HepG2 (cell line): Measurements from ENCODE around the gene PLEKHA6. TPM values are rescaled to one million over a fixed set of nuclear protein-coding genes. Genes with fewer than 3 reads are reported as not detected.

ENCODE experiments used
- CENPX ChIP-seq: sonication (generic); formaldehyde crosslinking; IDR thresholded peaks from 2 replicates; pipeline ENCODE4 v1.9.0; 2021; ENCODE audit warnings: mild to moderate bottlenecking, missing genetic modification reagents, moderate library complexity
- HNF4G ChIP-seq, 2 experiments: sonication (generic) in 1 of 2; formaldehyde crosslinking in 1 of 2; IDR thresholded peaks; 2 replicates each; pipeline versions ENCODE4 v1.4.0 to v1.6.1; 2011 to 2020; ENCODE audit warnings: borderline replicate concordance in 2 of 2, low read depth in 2 of 2, mild to moderate bottlenecking in 2 of 2, low read length in 1 of 2, missing genetic modification reagents in 1 of 2, moderate library complexity in 1 of 2
- IRF2 ChIP-seq: IDR thresholded peaks from 2 replicates; pipeline ENCODE4 v1.6.1; 2018; ENCODE audit warnings: missing genetic modification reagents, missing compliant biosample characterization
- JUNB ChIP-seq: sonication (generic); formaldehyde crosslinking; IDR thresholded peaks from 2 replicates; pipeline ENCODE4 v1.8.0; 2022; ENCODE audit warnings: missing genetic modification reagents, mild to moderate bottlenecking, borderline replicate concordance
- MIER3 ChIP-seq: IDR thresholded peaks from 2 replicates; pipeline ENCODE4 v1.6.1; 2016; ENCODE audit warnings: missing compliant biosample characterization, borderline replicate concordance
- MTA3 ChIP-seq: sonication (generic); formaldehyde crosslinking; IDR thresholded peaks from 2 replicates; pipeline ENCODE4 v1.4.0; 2020; ENCODE audit warnings: missing genetic modification reagents
- MXD4 ChIP-seq: IDR thresholded peaks from 2 replicates; pipeline ENCODE4 v1.6.1; 2016; ENCODE audit warnings: mild to moderate bottlenecking, missing biosample characterization, missing genetic modification reagents
- TOE1 ChIP-seq: sonication (generic); formaldehyde crosslinking; IDR thresholded peaks from 2 replicates; pipeline ENCODE4 v1.4.0; 2020; ENCODE audit warnings: mild to moderate bottlenecking, missing genetic modification reagents
- YY1 ChIP-seq: IDR thresholded peaks from 2 replicates; pipeline ENCODE4 v1.6.1; 2011; ENCODE audit warnings: low read length, low read depth, moderate library complexity, mild to moderate bottlenecking; ENCODE audit not compliant: insufficient read depth, insufficient replicate concordance
- ZNF737 ChIP-seq: sonication (generic); formaldehyde crosslinking; IDR thresholded peaks from 2 replicates; pipeline ENCODE4 v1.5.0; 2020; ENCODE audit warnings: missing genetic modification reagents, mild to moderate bottlenecking, borderline replicate concordance
- ZNF747 ChIP-seq: sonication (generic); formaldehyde crosslinking; IDR thresholded peaks from 2 replicates; pipeline ENCODE4 v1.8.1; 2023; ENCODE audit warnings: missing genetic modification reagents, mild to moderate bottlenecking, borderline replicate concordance
- polyA plus RNA-seq, 8 experiments: library from polyadenylated mRNA; depleted of rRNA in 3 of 8; stranded (reverse) in 7 of 8; unstranded in 1 of 8; fragments of >200 nt; fragmentation: Illumina TruSeq in 4 of 8; extraction: Trizol in 4 of 8; gene quantifications; 2 replicates each; pipeline versions ENCODE4 v1.2.1 to v1.2.3, GENCODE V29; 2011 to 2016; ENCODE audit warnings: low read depth in 4 of 8, missing spikeins in 1 of 8, mixed read lengths in 1 of 8; ENCODE audit not compliant: insufficient read depth in 1 of 8
- total RNA-seq, 5 experiments: library from RNA; depleted of rRNA; stranded (reverse); fragments of >200 nt; fragmentation: Illumina TruSeq; extraction: Trizol; gene quantifications; 2 replicates each; pipeline ENCODE4 v1.2.3, GENCODE V29; 2016; ENCODE audit warnings: low read depth in 1 of 5
- TF ChIP-seq, protein P1 (sequence below): sonication (generic); formaldehyde crosslinking; IDR thresholded peaks from 2 replicates; pipeline ENCODE4 v1.5.0; 2020; ENCODE audit warnings: missing genetic modification reagents
- TF ChIP-seq, protein P2 (sequence below): sonication (generic); formaldehyde crosslinking; IDR thresholded peaks from 2 replicates; pipeline ENCODE4 v1.4.0; 2020; ENCODE audit warnings: mild to moderate bottlenecking, missing genetic modification reagents
- TF ChIP-seq, protein P3 (sequence below), 2 experiments: IDR thresholded peaks; 2 replicates each; pipeline ENCODE4 v1.6.1; 2011 to 2012; ENCODE audit warnings: low read length in 2 of 2, borderline replicate concordance in 1 of 2, low read depth in 1 of 2, mild to moderate bottlenecking in 1 of 2, moderate library complexity in 1 of 2
- TF ChIP-seq, protein P4 (sequence below): sonication (generic); formaldehyde crosslinking; IDR thresholded peaks from 2 replicates; pipeline ENCODE4 v1.4.0; 2020; ENCODE audit warnings: mild to moderate bottlenecking, missing genetic modification reagents
- TF ChIP-seq, protein P5 (sequence below): sonication (generic); formaldehyde crosslinking; IDR thresholded peaks from 2 replicates; pipeline ENCODE4 v1.5.0; 2020; ENCODE audit warnings: mild to moderate bottlenecking, missing genetic modification reagents, borderline replicate concordance

The PLEKHA6 gene
- total and polyA plus RNA-seq, 2 of the 13 experiments (the other 11 are each of a cell fraction or from before 2014, with no cell fraction given): 5.3 to 11.4 TPM

DNA sequence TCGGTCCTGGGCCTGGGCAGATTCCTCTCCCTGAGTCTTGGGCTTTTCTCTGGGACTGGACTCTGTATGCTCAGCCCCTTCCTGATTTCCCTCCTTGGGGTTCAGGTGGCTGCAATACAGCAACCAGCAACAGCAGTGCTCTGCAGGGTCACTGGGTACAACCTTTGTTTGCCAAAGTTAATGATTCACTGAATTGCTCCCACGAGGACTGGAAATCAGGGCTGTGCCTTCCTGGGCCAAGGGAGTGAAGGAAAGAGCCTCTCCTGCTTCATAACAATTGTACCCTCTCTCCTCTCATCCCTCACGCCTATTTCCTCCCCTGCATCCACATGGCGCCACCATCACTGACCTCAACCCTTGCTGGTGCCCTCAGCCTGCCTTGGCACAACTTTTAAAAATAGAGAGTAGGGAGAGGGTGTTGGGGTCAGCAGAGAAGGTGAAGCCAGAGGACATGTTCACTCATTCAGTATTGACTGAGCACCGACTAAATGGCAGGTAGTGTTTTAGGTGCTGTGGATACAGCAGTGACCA, 93.2 kb downstream of the PLEKHA6 start (continued):
- peak; percentile 25; the same call in 1 of the 2 replicates for TF ChIP-seq HNF4G (IDR thresholded peaks at IDR 0.05; ENCODE audit: borderline replicate concordance, low read depth, low read length)
- TF ChIP-seq HNF4G (CRISPR knock-in tag; IDR thresholded peaks at IDR 0.05; ENCODE audit: borderline replicate concordance, low read depth): no peak
- no peak for TF ChIP-seq YY1
- TF ChIP-seq, protein P1, sequence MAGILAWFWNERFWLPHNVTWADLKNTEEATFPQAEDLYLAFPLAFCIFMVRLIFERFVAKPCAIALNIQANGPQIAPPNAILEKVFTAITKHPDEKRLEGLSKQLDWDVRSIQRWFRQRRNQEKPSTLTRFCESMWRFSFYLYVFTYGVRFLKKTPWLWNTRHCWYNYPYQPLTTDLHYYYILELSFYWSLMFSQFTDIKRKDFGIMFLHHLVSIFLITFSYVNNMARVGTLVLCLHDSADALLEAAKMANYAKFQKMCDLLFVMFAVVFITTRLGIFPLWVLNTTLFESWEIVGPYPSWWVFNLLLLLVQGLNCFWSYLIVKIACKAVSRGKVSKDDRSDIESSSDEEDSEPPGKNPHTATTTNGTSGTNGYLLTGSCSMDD (CRISPR knock-in tag): no peak
- TF ChIP-seq, protein P2, sequence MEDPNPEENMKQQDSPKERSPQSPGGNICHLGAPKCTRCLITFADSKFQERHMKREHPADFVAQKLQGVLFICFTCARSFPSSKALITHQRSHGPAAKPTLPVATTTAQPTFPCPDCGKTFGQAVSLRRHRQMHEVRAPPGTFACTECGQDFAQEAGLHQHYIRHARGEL: no peak
- TF ChIP-seq MIER3 (CRISPR knock-in tag): peak; percentile 76; the same call in 1 of the 2 replicates
- TF ChIP-seq JUNB (CRISPR knock-in tag): no peak
- TF ChIP-seq, protein P3, sequence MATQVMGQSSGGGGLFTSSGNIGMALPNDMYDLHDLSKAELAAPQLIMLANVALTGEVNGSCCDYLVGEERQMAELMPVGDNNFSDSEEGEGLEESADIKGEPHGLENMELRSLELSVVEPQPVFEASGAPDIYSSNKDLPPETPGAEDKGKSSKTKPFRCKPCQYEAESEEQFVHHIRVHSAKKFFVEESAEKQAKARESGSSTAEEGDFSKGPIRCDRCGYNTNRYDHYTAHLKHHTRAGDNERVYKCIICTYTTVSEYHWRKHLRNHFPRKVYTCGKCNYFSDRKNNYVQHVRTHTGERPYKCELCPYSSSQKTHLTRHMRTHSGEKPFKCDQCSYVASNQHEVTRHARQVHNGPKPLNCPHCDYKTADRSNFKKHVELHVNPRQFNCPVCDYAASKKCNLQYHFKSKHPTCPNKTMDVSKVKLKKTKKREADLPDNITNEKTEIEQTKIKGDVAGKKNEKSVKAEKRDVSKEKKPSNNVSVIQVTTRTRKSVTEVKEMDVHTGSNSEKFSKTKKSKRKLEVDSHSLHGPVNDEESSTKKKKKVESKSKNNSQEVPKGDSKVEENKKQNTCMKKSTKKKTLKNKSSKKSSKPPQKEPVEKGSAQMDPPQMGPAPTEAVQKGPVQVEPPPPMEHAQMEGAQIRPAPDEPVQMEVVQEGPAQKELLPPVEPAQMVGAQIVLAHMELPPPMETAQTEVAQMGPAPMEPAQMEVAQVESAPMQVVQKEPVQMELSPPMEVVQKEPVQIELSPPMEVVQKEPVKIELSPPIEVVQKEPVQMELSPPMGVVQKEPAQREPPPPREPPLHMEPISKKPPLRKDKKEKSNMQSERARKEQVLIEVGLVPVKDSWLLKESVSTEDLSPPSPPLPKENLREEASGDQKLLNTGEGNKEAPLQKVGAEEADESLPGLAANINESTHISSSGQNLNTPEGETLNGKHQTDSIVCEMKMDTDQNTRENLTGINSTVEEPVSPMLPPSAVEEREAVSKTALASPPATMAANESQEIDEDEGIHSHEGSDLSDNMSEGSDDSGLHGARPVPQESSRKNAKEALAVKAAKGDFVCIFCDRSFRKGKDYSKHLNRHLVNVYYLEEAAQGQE (IDR thresholded peaks at IDR 0.05; ENCODE audit: borderline replicate concordance in 1 of 2, low read depth in 1 of 2, low read length in 2 of 2): peak in 1 of 2 experiments; percentile 22; a peak in 1 of 4 replicates
- TF ChIP-seq MXD4: peak; percentile 58; the same call in 1 of the 2 replicates
- TF ChIP-seq IRF2 (CRISPR knock-in tag): peak; percentile 62
- no peak for TF ChIP-seq CENPX (CRISPR knock-in tag)
- TF ChIP-seq, protein P4, sequence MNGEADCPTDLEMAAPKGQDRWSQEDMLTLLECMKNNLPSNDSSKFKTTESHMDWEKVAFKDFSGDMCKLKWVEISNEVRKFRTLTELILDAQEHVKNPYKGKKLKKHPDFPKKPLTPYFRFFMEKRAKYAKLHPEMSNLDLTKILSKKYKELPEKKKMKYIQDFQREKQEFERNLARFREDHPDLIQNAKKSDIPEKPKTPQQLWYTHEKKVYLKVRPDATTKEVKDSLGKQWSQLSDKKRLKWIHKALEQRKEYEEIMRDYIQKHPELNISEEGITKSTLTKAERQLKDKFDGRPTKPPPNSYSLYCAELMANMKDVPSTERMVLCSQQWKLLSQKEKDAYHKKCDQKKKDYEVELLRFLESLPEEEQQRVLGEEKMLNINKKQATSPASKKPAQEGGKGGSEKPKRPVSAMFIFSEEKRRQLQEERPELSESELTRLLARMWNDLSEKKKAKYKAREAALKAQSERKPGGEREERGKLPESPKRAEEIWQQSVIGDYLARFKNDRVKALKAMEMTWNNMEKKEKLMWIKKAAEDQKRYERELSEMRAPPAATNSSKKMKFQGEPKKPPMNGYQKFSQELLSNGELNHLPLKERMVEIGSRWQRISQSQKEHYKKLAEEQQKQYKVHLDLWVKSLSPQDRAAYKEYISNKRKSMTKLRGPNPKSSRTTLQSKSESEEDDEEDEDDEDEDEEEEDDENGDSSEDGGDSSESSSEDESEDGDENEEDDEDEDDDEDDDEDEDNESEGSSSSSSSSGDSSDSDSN (CRISPR knock-in tag): peak; percentile 60; the same call in 1 of the 2 replicates
- TF ChIP-seq TOE1 (CRISPR knock-in tag): no peak
- no peak for TF ChIP-seq MTA3 (CRISPR knock-in tag)
- peak; percentile 62; the same call in 1 of the 2 replicates for TF ChIP-seq ZNF747 (CRISPR knock-in tag)
- TF ChIP-seq, protein P5, sequence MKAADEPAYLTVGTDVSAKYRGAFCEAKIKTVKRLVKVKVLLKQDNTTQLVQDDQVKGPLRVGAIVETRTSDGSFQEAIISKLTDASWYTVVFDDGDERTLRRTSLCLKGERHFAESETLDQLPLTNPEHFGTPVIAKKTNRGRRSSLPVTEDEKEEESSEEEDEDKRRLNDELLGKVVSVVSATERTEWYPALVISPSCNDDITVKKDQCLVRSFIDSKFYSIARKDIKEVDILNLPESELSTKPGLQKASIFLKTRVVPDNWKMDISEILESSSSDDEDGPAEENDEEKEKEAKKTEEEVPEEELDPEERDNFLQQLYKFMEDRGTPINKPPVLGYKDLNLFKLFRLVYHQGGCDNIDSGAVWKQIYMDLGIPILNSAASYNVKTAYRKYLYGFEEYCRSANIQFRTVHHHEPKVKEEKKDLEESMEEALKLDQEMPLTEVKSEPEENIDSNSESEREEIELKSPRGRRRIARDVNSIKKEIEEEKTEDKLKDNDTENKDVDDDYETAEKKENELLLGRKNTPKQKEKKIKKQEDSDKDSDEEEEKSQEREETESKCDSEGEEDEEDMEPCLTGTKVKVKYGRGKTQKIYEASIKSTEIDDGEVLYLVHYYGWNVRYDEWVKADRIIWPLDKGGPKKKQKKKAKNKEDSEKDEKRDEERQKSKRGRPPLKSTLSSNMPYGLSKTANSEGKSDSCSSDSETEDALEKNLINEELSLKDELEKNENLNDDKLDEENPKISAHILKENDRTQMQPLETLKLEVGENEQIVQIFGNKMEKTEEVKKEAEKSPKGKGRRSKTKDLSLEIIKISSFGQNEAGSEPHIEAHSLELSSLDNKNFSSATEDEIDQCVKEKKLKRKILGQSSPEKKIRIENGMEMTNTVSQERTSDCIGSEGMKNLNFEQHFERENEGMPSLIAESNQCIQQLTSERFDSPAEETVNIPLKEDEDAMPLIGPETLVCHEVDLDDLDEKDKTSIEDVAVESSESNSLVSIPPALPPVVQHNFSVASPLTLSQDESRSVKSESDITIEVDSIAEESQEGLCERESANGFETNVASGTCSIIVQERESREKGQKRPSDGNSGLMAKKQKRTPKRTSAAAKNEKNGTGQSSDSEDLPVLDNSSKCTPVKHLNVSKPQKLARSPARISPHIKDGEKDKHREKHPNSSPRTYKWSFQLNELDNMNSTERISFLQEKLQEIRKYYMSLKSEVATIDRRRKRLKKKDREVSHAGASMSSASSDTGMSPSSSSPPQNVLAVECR: peak; percentile 57; the same call in 1 of the 2 replicates
- no peak for TF ChIP-seq ZNF737 (CRISPR knock-in tag)
